H1 (cell line): ENCODE data around the gene OPA3. TPM values are rescaled to one million over a fixed set of nuclear protein-coding genes. Genes with fewer than 3 reads are reported as not detected.

Experiments used
- CTCF ChIA-PET: fragments of 300-600 bp; sonication (Branson Sonifier 250); formaldehyde crosslinking; loops from one replicate; lab custom pipeline; 2021; ENCODE audit not compliant: partially characterized antibody; lab: Charles Lee
- POLR2A ChIA-PET: fragments of 300-600 bp; sonication (Branson Sonifier 250); formaldehyde crosslinking; loops from one replicate; lab custom pipeline; 2021; ENCODE audit warnings: inconsistent platforms; ENCODE audit not compliant: partially characterized antibody; lab: Charles Lee
- DNase-seq, 2 experiments: peaks; one replicate each; pipeline versions ENCODE4 v3.0.0 to v3.0.0-alpha.2; 2010 to 2022; ENCODE audit warnings: low spot score in 2 of 2, low read depth in 1 of 2, mixed read lengths in 1 of 2
- FAIRE-seq: peaks from 2 replicates; lab custom pipeline; 2011; peaks lifted over from hg19 to GRCh38; lab: Jason Lieb, UNC
- H2AFZ ChIP-seq: 2 replicates; pipeline ENCODE4 v1.8.1; 2012; ENCODE audit warnings: low read length, inconsistent platforms
- H2AK5ac ChIP-seq: 2 replicates; pipeline ENCODE4 v1.6.1; 2013; ENCODE audit warnings: low read depth, low read length
- H2BK120ac ChIP-seq: replicated peaks from 2 replicates; pipeline ENCODE3; 2013; ENCODE audit warnings: low read depth, low read length, inconsistent platforms
- H2BK12ac ChIP-seq: 2 replicates; pipeline ENCODE4 v1.6.1; 2013; ENCODE audit warnings: low read depth, low read length
- H2BK15ac ChIP-seq: 2 replicates; pipeline ENCODE4 v1.6.1; 2013; ENCODE audit warnings: low read length
- H2BK20ac ChIP-seq: 2 replicates; pipeline ENCODE4 v1.6.1; 2013; ENCODE audit warnings: low read length
- H2BK5ac ChIP-seq: 2 replicates; pipeline ENCODE4 v1.6.1; 2013; ENCODE audit warnings: low read depth, low read length
- H3K14ac ChIP-seq: 2 replicates; pipeline ENCODE4 v1.6.1; 2013; ENCODE audit warnings: inconsistent platforms; ENCODE audit not compliant: insufficient read length
- H3K18ac ChIP-seq: 2 replicates; pipeline ENCODE4 v1.6.1; 2013; ENCODE audit warnings: low read length; ENCODE audit errors: extremely low read depth
- H3K23ac ChIP-seq: 2 replicates; pipeline ENCODE4 v1.6.1; 2013; ENCODE audit warnings: inconsistent platforms; ENCODE audit not compliant: insufficient read length
- H3K23me2 ChIP-seq: 2 replicates; pipeline ENCODE4 v1.6.1; 2013; ENCODE audit warnings: low read depth, low read length
- H3K27ac ChIP-seq: 2 replicates; pipeline ENCODE4 v1.6.1; 2011; ENCODE audit warnings: low read depth, low read length, inconsistent platforms
- H3K27me3 ChIP-seq, 4 experiments: replicated peaks in 1 of 4; 1 replicate in 1 of 4; 2 replicates in 3 of 4; pipeline versions ENCODE4 v1.6.1 to v1.8.1; 2011 to 2013; ENCODE audit warnings: low read length in 3 of 4, mild to moderate bottlenecking in 3 of 4, inconsistent platforms in 2 of 4, mixed read lengths in 2 of 4, moderate library complexity in 1 of 4; ENCODE audit not compliant: control insufficient read depth in 3 of 4, insufficient read depth in 3 of 4; ENCODE audit errors: extremely low read depth in 1 of 4
- H3K36me3 ChIP-seq, 4 experiments: 2 replicates each; pipeline versions ENCODE4 v1.6.1 to v1.8.1; 2011 to 2013; ENCODE audit warnings: mild to moderate bottlenecking in 4 of 4, low read length in 3 of 4, moderate library complexity in 2 of 4, control low read depth in 1 of 4, inconsistent platforms in 1 of 4; ENCODE audit not compliant: insufficient read depth in 4 of 4, control insufficient read depth in 2 of 4
- H3K4ac ChIP-seq: replicated peaks from 2 replicates; pipeline ENCODE3; 2013; ENCODE audit warnings: low read length, low read depth, mixed read lengths, inconsistent platforms; ENCODE audit not compliant: insufficient read length
- H3K4me1 ChIP-seq, 4 experiments: replicated peaks in 1 of 4; 1 replicate in 1 of 4; 2 replicates in 3 of 4; pipeline versions ENCODE4 v1.6.1 to v1.8.1; 2011 to 2013; ENCODE audit warnings: low read length in 3 of 4, inconsistent platforms in 2 of 4, mixed read lengths in 1 of 4; ENCODE audit not compliant: insufficient read depth in 4 of 4, control insufficient read depth in 3 of 4
- H3K4me2 ChIP-seq, 2 experiments: 2 replicates each; pipeline versions ENCODE4 v1.6.1 to v1.8.1; 2011 to 2013; ENCODE audit warnings: low read depth in 2 of 2, low read length in 2 of 2, control low read depth in 1 of 2, inconsistent platforms in 1 of 2, mild to moderate bottlenecking in 1 of 2; ENCODE audit not compliant: insufficient read depth in 1 of 2
- H3K4me3 ChIP-seq, 4 experiments: fragments of 200-600, 300-600 bp in 1 of 4; sonication (generic), shearing (Covaris generic), sonication (Bioruptor Twin) in 1 of 4; 2 replicates each; pipeline versions ENCODE4 v1.5.1 to v1.8.1; 2011 to 2016; ENCODE audit warnings: low read length in 4 of 4, low read depth in 3 of 4, control low read depth in 2 of 4, inconsistent platforms in 2 of 4, mild to moderate bottlenecking in 2 of 4, mixed read lengths in 1 of 4, moderate library complexity in 1 of 4; ENCODE audit not compliant: insufficient read depth in 2 of 4; ENCODE audit errors: extremely low read depth in 1 of 4
- H3K56ac ChIP-seq: replicated peaks from 2 replicates; pipeline ENCODE3; 2013; ENCODE audit warnings: low read depth, mild to moderate bottlenecking, mixed read lengths, low read length, inconsistent platforms; ENCODE audit not compliant: insufficient read length
- H3K79me1 ChIP-seq: 2 replicates; pipeline ENCODE4 v1.6.1; 2013; ENCODE audit warnings: low read depth, low read length, control low read depth
- H3K79me2 ChIP-seq, 2 experiments: 2 replicates each; pipeline versions ENCODE4 v1.6.1 to v1.8.1; 2012 to 2013; ENCODE audit warnings: low read length in 2 of 2, mild to moderate bottlenecking in 2 of 2, inconsistent platforms in 1 of 2; ENCODE audit not compliant: insufficient read depth in 2 of 2, control insufficient read depth in 1 of 2
- H3K9ac ChIP-seq, 4 experiments: replicated peaks in 1 of 4; 1 replicate in 1 of 4; 2 replicates in 3 of 4; pipeline versions ENCODE4 v1.6.1 to v1.8.1; 2011 to 2013; ENCODE audit warnings: low read depth in 3 of 4, low read length in 3 of 4, control low read depth in 2 of 4, mild to moderate bottlenecking in 2 of 4, moderate library complexity in 2 of 4, inconsistent platforms in 1 of 4; ENCODE audit errors: extremely low read depth in 1 of 4
- H3K9me3 ChIP-seq, 2 experiments: 2 replicates each; pipeline versions ENCODE4 v1.6.1 to v1.8.1; 2012 to 2013; ENCODE audit warnings: mild to moderate bottlenecking in 2 of 2, moderate library complexity in 2 of 2, control low read depth in 1 of 2, inconsistent platforms in 1 of 2, low read depth in 1 of 2, low read length in 1 of 2, mixed read lengths in 1 of 2; ENCODE audit not compliant: insufficient read depth in 2 of 2
- H4K20me1 ChIP-seq, 2 experiments: replicated peaks in 1 of 2; 2 replicates each; pipeline versions ENCODE3 to v1.8.1; 2011 to 2013; ENCODE audit warnings: inconsistent platforms in 2 of 2, low read length in 2 of 2, mild to moderate bottlenecking in 1 of 2; ENCODE audit not compliant: insufficient read depth in 2 of 2, control insufficient read depth in 1 of 2
- H4K5ac ChIP-seq: 2 replicates; pipeline ENCODE4 v1.6.1; 2013; ENCODE audit warnings: low read length, low read depth, mixed read lengths, inconsistent platforms; ENCODE audit not compliant: insufficient read length
- H4K8ac ChIP-seq: 2 replicates; pipeline ENCODE4 v1.8.0; 2013; ENCODE audit warnings: mild to moderate bottlenecking, moderate library complexity, low read length, inconsistent platforms; ENCODE audit not compliant: insufficient read depth; ENCODE audit errors: extremely low read depth
- H4K91ac ChIP-seq: replicated peaks from 2 replicates; pipeline ENCODE3; 2013; ENCODE audit warnings: low read length, mixed read lengths, inconsistent platforms; ENCODE audit not compliant: insufficient read length
- BRCA1 ChIP-seq: IDR thresholded peaks from 2 replicates; pipeline ENCODE4 v1.6.1; 2012; ENCODE audit warnings: low read depth, low read length, improper control_type of control experiment
- EGR1 ChIP-seq: IDR thresholded peaks from 2 replicates; pipeline ENCODE4 v1.6.1; 2011; ENCODE audit warnings: low read depth, low read length, borderline replicate concordance
- EZH2 ChIP-seq: fragments of 200-600 bp; sonication (generic); IDR thresholded peaks from 2 replicates; pipeline ENCODE4 v1.7.1; 2012; ENCODE audit warnings: low read depth, mild to moderate bottlenecking, moderate library complexity, low read length, inconsistent platforms; ENCODE audit not compliant: severe bottlenecking
- GABPA ChIP-seq: IDR thresholded peaks from 2 replicates; pipeline ENCODE4 v1.6.1; 2011; ENCODE audit warnings: mild to moderate bottlenecking, low read length, moderate library complexity, borderline replicate concordance; ENCODE audit not compliant: insufficient read depth
- POLR2A ChIP-seq, 2 experiments: IDR thresholded peaks; 1 replicate in 1 of 2; 2 replicates in 1 of 2; pipeline ENCODE4 v1.6.1; 2011; ENCODE audit warnings: low read depth in 2 of 2, low read length in 2 of 2, mild to moderate bottlenecking in 2 of 2; ENCODE audit errors: control extremely low read depth in 1 of 2
- RXRA ChIP-seq: IDR thresholded peaks from 2 replicates; pipeline ENCODE4 v1.6.1; 2011; ENCODE audit warnings: low read depth, mild to moderate bottlenecking, low read length, moderate library complexity; ENCODE audit not compliant: insufficient read depth
- SIN3A ChIP-seq, 2 experiments: IDR thresholded peaks in 1 of 2; conservative IDR thresholded peaks in 1 of 2; 2 replicates each; pipeline ENCODE4 v1.6.1; 2011 to 2012; ENCODE audit warnings: low read length in 2 of 2, improper control_type of control experiment in 1 of 2, low read depth in 1 of 2, mild to moderate bottlenecking in 1 of 2
- TAF7 ChIP-seq: optimal IDR thresholded peaks from 2 replicates; pipeline ENCODE3; 2011; ENCODE audit warnings: low read depth, mild to moderate bottlenecking, inconsistent platforms, low read length, moderate library complexity, borderline replicate concordance
- WGBS, 2 experiments: shearing (Covaris generic) in 1 of 2; methylation state at CpG; one replicate each; pipeline versions ENCODE4 v1.1.6 to v1.1.7; 2013 to 2015; ENCODE audit warnings: low lambda C conversion rate in 2 of 2, mixed read lengths in 2 of 2, inconsistent platforms in 1 of 2, low coverage in 1 of 2, missing lambda C conversion rate in 1 of 2; ENCODE audit not compliant: insufficient replicate concordance in 2 of 2, insufficient coverage in 1 of 2, insufficient read length in 1 of 2; ENCODE audit errors: extremely low coverage in 1 of 2, missing lambda C conversion rate in 1 of 2; 5-methylcytosine and 5-hydroxymethylcytosine counted together
- polyA plus RNA-seq, 7 experiments: library from polyadenylated mRNA; depleted of rRNA in 3 of 7; stranded (reverse) in 5 of 7; unstranded in 2 of 7; fragments of >200 nt in 5 of 7; fragments of 200-250 nt in 2 of 7; gene quantifications; 1 replicate in 5 of 7; 2 replicates in 1 of 7; 4 replicates in 1 of 7; pipeline versions ENCODE4 v1.2.1 to v1.2.3, GENCODE V29; 2011 to 2013; ENCODE audit warnings: missing spikeins in 2 of 7, mixed read lengths in 2 of 7
- total RNA-seq: library from RNA; stranded (reverse); fragmentation: NEBNext Ultra II Directional; extraction: Animal tissue kit (Norgen Biotek cat#: 25700); gene quantifications from 2 replicates; pipeline ENCODE4 v1.2.1, GENCODE V29; 2021

Gene OPA3
- total and polyA plus RNA-seq, 2 of the 8 experiments (the other 6 are each of a cell fraction or from before 2014, with no cell fraction given), result 12.5 to 14.5 TPM

DNA sequence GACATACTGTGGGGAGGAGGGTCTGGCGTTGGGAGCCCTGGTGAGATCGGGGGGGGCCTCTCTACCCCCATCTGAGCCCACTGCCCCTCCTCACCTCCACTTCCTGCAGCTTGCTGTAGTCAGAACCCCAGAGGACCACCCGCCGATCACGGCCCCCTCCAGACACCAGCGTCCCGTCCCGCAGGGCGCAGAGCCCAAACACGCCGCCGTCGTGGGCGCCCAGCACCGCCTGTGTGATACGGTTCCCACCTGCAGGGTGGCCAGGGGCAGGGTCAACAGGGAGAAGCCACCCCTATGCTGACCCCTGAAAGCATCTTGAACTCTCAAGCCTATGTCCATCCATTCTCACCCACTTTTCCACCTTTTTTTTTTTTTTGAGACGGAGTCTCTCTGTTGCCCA, 36.8 kb upstream of the OPA3 start:
- FAIRE-seq (no peak), DNase-seq (no peak)
- H4K91ac ChIP-seq, result no peak overlapping the region
- ChIA-PET CTCF (interaction anchor here (0.9 to 1.2 kb wide), 2 partner anchors 13 to 30 kb away, joined by 3 to 4 read pairs; no protein-coding TSS in a partner anchor), POLR2A (interaction anchor here (1.6 to 7.1 kb wide), 2 partner anchors 10 to 21 kb away, joined by 6 to 119 read pairs; no protein-coding TSS in a partner anchor)
- 82% methylated on average over 16 of the region's 17 CpGs; no CpG with 5 or more reads in 1 of the 2 experiments for WGBS, 2 experiments
- no peak overlapping the region for H2AFZ ChIP-seq
- H3K56ac ChIP-seq, result no peak overlapping the region
- H3K36me3 ChIP-seq, result peaks cover 0 to 4% (median 0%) of the 10 kb centered on the region in 4 experiments; a peak in 3 of 8 replicates
- no peak overlapping the region for H2BK120ac ChIP-seq
- no peak overlapping the region for H3K4me3 ChIP-seq
- no peaks in the 10 kb centered on the region for H4K20me1 ChIP-seq
- H3K79me1 ChIP-seq, result no peaks in the 10 kb centered on the region
- H3K9ac ChIP-seq, result no peak overlapping the region
- no peak overlapping the region; the same call in 1 of the 2 replicates for H4K8ac ChIP-seq
- no peak overlapping the region for H3K4me2 ChIP-seq
- H3K9me3 ChIP-seq, result no peaks in the 10 kb centered on the region
- H3K4ac ChIP-seq, result no peak overlapping the region
- H2BK12ac ChIP-seq, result no peak overlapping the region
- no peak overlapping the region for H2BK15ac ChIP-seq
- no peak for TF ChIP-seq RXRA
- no peak for TF ChIP-seq BRCA1
- no peak for TF ChIP-seq SIN3A (conservative IDR thresholded peaks at IDR 0.05 in 1 of 2, IDR thresholded peaks at IDR 0.05 in 1 of 2; ENCODE audit: low read depth in 1 of 2, low read length in 2 of 2)
- no peak for TF ChIP-seq TAF7
- no peak for TF ChIP-seq EZH2
- no peak for TF ChIP-seq POLR2A (IDR thresholded peaks at IDR 0.05; ENCODE audit: control extremely low read depth in 1 of 2, low read depth in 2 of 2, low read length in 2 of 2)
- no peak for TF ChIP-seq GABPA
- no peak for TF ChIP-seq EGR1
- H4K5ac ChIP-seq, result no peak overlapping the region
- H2BK5ac ChIP-seq, result no peak overlapping the region
- no peaks in the 10 kb centered on the region for H3K27me3 ChIP-seq
- no peak overlapping the region for H2BK20ac ChIP-seq
- no peak overlapping the region for H3K14ac ChIP-seq
- H3K27ac ChIP-seq, result no peak overlapping the region
- H3K4me1 ChIP-seq, result no peaks in the 10 kb centered on the region; a peak in 2 of 7 replicates
- H3K79me2 ChIP-seq, result no peaks in the 10 kb centered on the region
- no peak overlapping the region for H3K23ac ChIP-seq
- H3K18ac ChIP-seq, result no peak overlapping the region
- H3K23me2 ChIP-seq, result peaks cover 7% of the 10 kb centered on the region; the same call in 1 of the 2 replicates
- no peak overlapping the region for H2AK5ac ChIP-seq
